Effector CD4-positive, alpha-beta T cell (primary cell): Measurements from ENCODE around the gene MYO9A.

Experiments used
- DNase-seq: peaks from one replicate; pipeline ENCODE4 v3.0.0-alpha.2; 2020

The MYO9A gene

DNA sequence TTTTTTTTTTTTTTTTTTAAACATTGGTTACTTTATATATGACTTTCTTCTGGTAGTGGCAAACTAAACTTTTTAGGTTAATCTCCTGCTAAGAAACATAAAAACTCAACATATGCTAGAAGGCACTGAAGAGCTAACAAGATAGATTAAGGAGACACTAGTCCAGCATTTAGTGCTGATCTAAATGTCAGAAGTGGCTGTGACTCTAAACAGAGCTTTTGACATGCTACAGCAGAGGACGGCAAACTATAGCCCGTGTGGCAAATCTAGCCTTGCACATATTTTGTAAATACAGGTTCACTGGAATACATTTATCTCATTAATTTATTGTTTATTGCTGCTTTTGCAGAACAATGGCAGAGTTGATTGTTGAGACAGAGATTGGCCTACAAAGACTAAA, 287.0 kb downstream of the MYO9A start:
- no peak for DNase-seq

DNA sequence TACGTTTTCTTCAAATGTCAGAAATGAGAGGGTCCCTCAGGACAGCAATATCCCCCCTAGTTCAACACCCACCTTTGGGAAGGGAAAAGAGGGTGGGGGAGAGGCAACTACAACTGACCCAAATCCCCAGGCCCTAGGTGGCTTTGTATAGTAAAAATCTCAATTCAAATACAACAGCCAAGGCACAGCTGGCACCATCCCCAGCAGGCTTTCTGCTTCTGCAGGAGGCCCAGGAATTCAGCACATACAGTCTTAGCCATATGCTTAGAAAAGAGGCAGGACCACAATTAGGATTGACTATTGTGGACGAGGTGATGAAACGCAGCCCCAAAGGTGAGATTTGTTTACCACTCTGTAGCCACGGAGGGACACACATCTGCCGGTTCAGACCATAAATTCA, 291.8 kb downstream of the MYO9A start:
- no peak for DNase-seq

DNA sequence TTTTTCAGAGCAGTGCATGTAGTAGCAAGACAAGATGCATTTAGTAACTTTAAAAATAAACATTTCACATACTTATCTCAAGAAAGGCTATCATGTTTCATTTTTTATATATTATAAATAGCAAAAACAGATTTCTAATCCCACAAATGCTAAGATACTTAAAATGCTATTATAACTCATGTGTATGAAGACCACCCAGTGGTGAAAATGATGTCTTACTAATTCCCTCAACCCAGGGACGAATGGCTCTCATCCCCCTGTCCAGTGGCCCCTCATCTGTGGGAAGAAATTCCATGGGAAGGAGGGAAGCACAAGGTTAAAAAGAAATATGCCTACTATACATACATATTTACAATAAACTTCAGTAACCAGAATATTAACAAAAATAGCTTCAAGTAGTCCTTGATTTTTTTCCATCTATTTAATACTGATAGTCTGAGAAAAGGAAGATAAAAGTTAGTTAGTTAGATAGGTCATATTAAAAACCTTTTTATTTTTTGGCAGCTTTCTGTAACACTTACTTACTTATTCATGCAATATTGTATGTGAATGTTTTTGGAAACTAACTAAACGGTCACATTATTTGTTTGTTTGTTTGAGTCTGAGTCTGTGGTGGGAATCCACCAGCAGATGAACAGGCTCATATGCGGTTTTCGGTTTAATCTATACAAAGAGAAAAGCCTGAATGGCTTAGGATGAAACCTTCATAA, 292.8 kb downstream of the MYO9A start:
- no peak for DNase-seq

- DNase-seq = no peak
Observed at GRCh38 chr15:71823801-71824200, 294.1 kb downstream of the MYO9A start.

GRCh38 chr15:71822890-71823630, 294.9 kb downstream of the MYO9A start:
- no peak for DNase-seq

GRCh38 chr15:71821547-71822129, 296.3 kb downstream of the MYO9A start:
- DNase-seq = no peak

GRCh38 chr15:71820127-71820526, 297.8 kb downstream of the MYO9A start:
- DNase-seq = no peak

DNA sequence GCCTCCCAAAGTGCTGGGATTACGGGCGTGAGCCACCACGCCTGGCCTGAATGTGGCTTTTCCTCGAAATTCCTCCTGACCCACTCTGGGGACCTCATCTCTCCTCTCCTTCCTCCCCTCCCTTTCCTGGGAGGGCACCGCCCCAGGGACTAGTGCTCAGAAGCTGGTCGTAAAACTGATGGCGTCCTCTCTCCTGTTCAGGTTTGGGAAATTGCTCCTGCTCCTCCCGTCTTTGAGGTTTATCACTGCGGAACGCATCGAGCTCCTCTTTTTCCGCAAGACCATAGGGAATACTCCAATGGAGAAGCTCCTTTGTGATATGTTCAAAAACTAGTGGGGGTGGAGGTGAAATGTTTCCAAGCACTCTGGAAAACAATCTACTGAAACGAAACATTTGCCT, 300.6 kb downstream of the MYO9A start:
- no peak for DNase-seq

GRCh38 chr15:71815301-71815700, 302.6 kb downstream of the MYO9A start:
- no peak for DNase-seq

GRCh38 chr15:71813723-71814470, 304.1 kb downstream of the MYO9A start:
- DNase-seq = no peak

DNA sequence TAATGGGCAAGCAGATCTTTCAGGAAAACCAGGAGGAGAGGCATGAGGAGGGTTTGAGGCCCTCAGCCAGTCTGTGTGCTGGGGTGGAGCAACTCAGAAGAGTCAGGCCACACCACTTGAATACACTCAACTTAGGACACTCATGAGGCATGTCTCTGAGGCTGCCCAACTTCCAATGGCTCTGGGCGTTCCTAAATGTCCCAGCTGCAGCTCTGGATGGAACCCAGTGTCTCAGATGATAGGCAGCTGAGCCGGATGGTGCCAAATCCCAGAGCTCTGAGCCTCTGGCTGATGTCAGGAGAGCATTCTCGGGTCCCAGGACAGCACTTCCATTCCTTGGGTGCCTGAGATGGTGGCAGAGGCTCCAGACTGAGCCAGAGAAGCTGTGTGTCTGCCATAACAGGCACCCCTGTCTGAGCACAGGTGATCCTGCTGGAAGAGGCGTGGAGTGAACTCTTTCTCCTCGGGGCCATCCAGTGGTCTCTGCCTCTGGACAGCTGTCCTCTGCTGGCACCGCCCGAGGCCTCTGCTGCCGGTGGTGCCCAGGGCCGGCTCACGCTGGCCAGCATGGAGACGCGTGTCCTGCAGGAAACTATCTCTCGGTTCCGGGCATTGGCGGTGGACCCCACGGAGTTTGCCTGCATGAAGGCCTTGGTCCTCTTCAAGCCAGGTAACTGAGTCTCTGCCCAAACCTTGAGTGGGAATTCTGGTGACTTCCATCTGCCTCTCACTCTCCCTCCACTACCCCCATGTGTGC, 304.8 kb downstream of the MYO9A start:
- DNase-seq = no peak

- DNase-seq = no peak
Observed at GRCh38 chr15:71811752-71812735, 305.9 kb downstream of the MYO9A start.

GRCh38 chr15:71811036-71811736, 306.8 kb downstream of the MYO9A start:
- DNase-seq = no peak

DNA sequence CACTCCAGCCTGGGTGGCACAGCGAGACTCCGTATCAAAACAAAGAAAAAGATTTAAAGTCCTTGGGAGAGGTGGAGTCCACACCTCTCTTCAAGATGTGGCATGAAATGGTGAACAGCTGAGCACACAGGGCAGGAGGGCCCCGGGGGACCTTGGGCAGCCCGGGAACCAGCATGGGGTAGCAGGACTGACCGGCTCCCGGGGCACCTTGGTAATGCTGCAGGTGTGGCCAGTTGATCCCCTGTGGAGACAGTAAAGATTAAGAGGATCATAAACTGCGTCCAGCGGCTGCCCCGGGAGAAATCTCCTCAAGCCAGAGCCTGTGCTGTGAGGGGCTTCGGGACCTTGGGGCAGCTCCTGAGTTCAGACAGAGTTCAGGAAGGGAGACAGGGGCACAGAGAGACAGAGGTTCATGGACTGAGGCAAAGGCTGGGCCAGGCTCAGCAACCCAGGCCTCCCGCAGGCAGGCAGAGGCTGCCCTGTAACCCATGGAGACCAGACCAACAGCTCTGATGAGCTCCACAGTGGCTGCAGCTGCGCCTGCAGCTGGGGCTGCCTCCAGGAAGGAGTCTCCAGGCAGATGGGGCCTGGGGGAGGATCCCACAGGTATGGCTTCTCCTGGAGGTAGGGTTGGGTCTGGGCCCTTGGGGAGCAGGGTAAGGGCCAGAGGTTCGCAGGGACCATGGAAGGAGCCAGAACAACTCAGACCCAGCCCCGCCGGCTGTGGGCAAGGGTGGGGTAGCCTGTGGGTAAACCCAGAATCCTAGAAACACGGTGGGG, 307.5 kb downstream of the MYO9A start, which contains the start of gene NR2E3:
TSS of gene NR2E3 (plus strand) at position 299 of the 780 bp plus-strand sequence. CDS start at position 489, 190 bp downstream.
- DNase-seq = no peak

DNA sequence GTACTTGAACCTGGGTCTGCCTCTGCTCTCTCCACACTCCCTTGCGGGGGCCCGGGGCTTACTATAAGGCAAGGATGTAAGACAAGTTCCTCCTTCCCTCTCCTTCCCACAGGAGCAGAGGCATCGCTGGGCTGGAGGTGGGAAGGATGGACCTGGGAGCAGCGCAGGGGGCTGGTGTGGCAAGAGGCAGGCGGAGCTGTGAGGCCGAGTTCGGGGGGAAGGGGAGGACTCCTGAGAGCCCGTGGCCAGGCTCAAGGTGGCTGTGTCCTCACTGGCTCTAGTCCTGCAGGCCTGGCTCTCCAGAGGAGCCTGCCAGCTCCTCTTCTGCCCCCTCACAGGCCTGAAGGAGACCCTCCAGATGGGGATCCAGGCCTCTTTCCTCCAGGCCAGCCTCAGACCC, 308.6 kb downstream of the MYO9A start:
- DNase-seq = no peak

GRCh38 chr15:71808311-71809020, 309.5 kb downstream of the MYO9A start:
- no peak for DNase-seq

DNA sequence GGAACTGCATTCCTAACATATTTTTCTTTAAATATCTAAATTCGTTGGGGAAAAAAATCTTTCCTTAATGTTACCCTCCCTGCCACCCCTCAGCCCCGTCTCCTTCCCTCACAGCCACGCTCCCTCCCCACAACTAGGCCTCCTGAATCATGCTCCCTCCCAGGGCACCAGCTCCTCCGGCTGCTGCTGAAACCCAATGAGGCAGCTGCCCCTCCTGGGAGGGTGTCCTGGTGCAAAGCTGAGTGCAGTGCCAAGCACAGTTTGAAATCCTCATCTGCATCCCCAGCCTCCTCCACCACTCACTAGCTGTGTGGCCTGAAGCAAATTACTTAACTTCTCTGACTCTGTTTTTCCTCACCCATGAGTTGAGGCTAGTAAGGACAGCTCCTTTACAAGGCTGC, 310.3 kb downstream of the MYO9A start:
- DNase-seq = no peak

GRCh38 chr15:71807125-71807629, 310.8 kb downstream of the MYO9A start:
- no peak for DNase-seq

DNA sequence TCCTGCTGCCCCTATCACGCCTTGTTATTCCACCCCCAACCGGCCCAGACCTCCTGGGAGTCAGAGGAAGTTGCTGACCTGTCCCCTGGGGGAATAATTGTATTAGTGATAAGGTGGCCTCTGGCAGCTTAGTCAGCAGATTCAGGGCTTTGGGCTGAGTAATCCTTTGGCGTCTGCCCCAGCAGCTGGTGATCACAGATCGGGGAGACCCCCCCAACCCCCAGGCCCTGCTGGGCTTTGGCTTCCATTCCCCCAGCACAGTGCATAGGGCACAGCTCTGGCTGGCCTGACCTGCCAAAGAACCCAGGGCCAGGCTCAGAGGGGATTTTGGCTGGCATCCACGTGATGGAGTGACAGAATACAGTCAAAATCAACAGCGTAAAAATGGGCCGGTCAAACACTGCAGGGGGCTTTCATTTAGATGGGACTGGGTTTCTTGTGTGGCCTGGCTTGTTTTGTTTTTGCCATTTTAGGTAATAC, 311.5 kb downstream of the MYO9A start:
- DNase-seq = no peak
